CD4-positive, alpha-beta T cell treated with Interferon alpha-2 for 1 hour (primary cell): Measurements from ENCODE around the gene FOXI3.

ENCODE experiments used
- DNase-seq, 2 donors: peaks; one replicate each; pipeline ENCODE4 v3.0.0-alpha.2; 2020 to 2022

The FOXI3 gene

GRCh38 chr2:88452565-88452905 is at the start of gene FOXI3:
Gene FOXI3 (minus strand): TSS chr2:88452693. CDS start chr2:88452535, 158 bp downstream.
- DNase-seq: no peak

- DNase-seq: no peak
Measured at GRCh38 chr2:88500691-88501090, 48.2 kb upstream of the FOXI3 start.

GRCh38 chr2:88499204-88499603 is 46.7 kb upstream of the FOXI3 start:
- DNase-seq: no peak

GRCh38 chr2:88493481-88493880 is 41.0 kb upstream of the FOXI3 start:
- no peak for DNase-seq

GRCh38 chr2:88492002-88492401 is 39.5 kb upstream of the FOXI3 start:
- DNase-seq: no peak

- DNase-seq: no peak
Measured at GRCh38 chr2:88489181-88489580, 36.7 kb upstream of the FOXI3 start.

- DNase-seq: no peak
Measured at GRCh38 chr2:88483200-88483599, 30.7 kb upstream of the FOXI3 start.

GRCh38 chr2:88481691-88482336 is 29.3 kb upstream of the FOXI3 start:
- no peak for DNase-seq

- DNase-seq: no peak
Measured at GRCh38 chr2:88472811-88473210, 20.3 kb upstream of the FOXI3 start.

- DNase-seq: no peak
Measured at GRCh38 chr2:88471083-88471942, 18.8 kb upstream of the FOXI3 start.

GRCh38 chr2:88469202-88470114 is 17.0 kb upstream of the FOXI3 start:
- no peak for DNase-seq

GRCh38 chr2:88464153-88464552 is 11.7 kb upstream of the FOXI3 start:
- no peak for DNase-seq

GRCh38 chr2:88458633-88459032 is 6.1 kb upstream of the FOXI3 start:
- DNase-seq: no peak

- DNase-seq: no peak
Measured at GRCh38 chr2:88452980-88453582, 588 bp upstream of the FOXI3 start.

GRCh38 chr2:88451811-88452564 is 505 bp downstream of the FOXI3 start:
- DNase-seq: no peak

- DNase-seq: no peak
Measured at GRCh38 chr2:88450925-88451810, 1.3 kb downstream of the FOXI3 start.

- DNase-seq: no peak
Measured at GRCh38 chr2:88450186-88450585, 2.3 kb downstream of the FOXI3 start.

- DNase-seq: no peak
Measured at GRCh38 chr2:88448248-88448647, 4.2 kb downstream of the FOXI3 start.

GRCh38 chr2:88443353-88443938 is 9.0 kb downstream of the FOXI3 start:
- no peak for DNase-seq

GRCh38 chr2:88442473-88442872 is 10.0 kb downstream of the FOXI3 start:
- no peak for DNase-seq

GRCh38 chr2:88442061-88442460 is 10.4 kb downstream of the FOXI3 start:
- DNase-seq: no peak
